ENCODE measurements around the gene DCLK1. TPM values are rescaled to one million over a fixed set of nuclear protein-coding genes. Genes with fewer than 3 reads are reported as not detected.
"Not testable (repeated sequence)": the region's sequence is repeated elsewhere in the genome, so short reads cannot be mapped to it uniquely, and the experiment has no call there.

DCLK1 gene
- total RNA-seq, 2 donors from 2014 or later: 3.8 to 3.9 TPM

- WGBS: 59% methylated on average over 8 of the region's 8 CpGs
- Histone ChIP-seq H3K9me3 (no peaks in the 10 kb centered on the region), H3K27ac (no peak overlapping the region), H3K4me3 (no peak overlapping the region), H3K27me3 (replicated peaks; ENCODE audit: insufficient read depth) (no peaks in the 10 kb centered on the region), H3K4me1 (replicated peaks) (no peaks in the 10 kb centered on the region), H3K36me3 (no peaks in the 10 kb centered on the region)
- TF ChIP-seq POLR2A (IDR thresholded peaks at IDR 0.05): no peak
- TF ChIP-seq POLR2AphosphoS5 (IDR thresholded peaks at IDR 0.05): peak; percentile 9
- TF ChIP-seq, protein P1, sequence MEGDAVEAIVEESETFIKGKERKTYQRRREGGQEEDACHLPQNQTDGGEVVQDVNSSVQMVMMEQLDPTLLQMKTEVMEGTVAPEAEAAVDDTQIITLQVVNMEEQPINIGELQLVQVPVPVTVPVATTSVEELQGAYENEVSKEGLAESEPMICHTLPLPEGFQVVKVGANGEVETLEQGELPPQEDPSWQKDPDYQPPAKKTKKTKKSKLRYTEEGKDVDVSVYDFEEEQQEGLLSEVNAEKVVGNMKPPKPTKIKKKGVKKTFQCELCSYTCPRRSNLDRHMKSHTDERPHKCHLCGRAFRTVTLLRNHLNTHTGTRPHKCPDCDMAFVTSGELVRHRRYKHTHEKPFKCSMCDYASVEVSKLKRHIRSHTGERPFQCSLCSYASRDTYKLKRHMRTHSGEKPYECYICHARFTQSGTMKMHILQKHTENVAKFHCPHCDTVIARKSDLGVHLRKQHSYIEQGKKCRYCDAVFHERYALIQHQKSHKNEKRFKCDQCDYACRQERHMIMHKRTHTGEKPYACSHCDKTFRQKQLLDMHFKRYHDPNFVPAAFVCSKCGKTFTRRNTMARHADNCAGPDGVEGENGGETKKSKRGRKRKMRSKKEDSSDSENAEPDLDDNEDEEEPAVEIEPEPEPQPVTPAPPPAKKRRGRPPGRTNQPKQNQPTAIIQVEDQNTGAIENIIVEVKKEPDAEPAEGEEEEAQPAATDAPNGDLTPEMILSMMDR (IDR thresholded peaks at IDR 0.05): no peak
- intact Hi-C loops (cut with DNase I): loop anchor here (2.0 to 10.0 kb wide), 3 partner anchors 148 to 415 kb away; no protein-coding TSS in a partner anchor
- no peak for DNase-seq (ENCODE audit: low spot score)
Observed at GRCh38 chr13:35979361-35979951, 151.7 kb downstream of the DCLK1 start.

GRCh38 chr13:35978607-35979316, 152.4 kb downstream of the DCLK1 start:
- H3K9me3 ChIP-seq: no peaks in the 10 kb centered on the region
- no peaks in the 10 kb centered on the region for H3K27me3 ChIP-seq (replicated peaks; ENCODE audit: insufficient read depth)
- no peak overlapping the region for H3K4me3 ChIP-seq
- H3K36me3 ChIP-seq: no peaks in the 10 kb centered on the region
- H3K4me1 ChIP-seq (replicated peaks): no peaks in the 10 kb centered on the region
- DNase-seq (ENCODE audit: low spot score): peak; percentile 30
- no peak for TF ChIP-seq POLR2AphosphoS5 (IDR thresholded peaks at IDR 0.05)
- no peak for TF ChIP-seq POLR2A (IDR thresholded peaks at IDR 0.05)
- TF ChIP-seq, protein P1 (IDR thresholded peaks at IDR 0.05): peak; percentile 70 to 92 (median 88)
- 40% methylated on average over 10 of the region's 10 CpGs for WGBS
- H3K27ac ChIP-seq: no peak overlapping the region
- intact Hi-C loops (cut with DNase I): loop anchor here (2.0 to 10.0 kb wide), 3 partner anchors 149 to 416 kb away; no protein-coding TSS in a partner anchor

DNA sequence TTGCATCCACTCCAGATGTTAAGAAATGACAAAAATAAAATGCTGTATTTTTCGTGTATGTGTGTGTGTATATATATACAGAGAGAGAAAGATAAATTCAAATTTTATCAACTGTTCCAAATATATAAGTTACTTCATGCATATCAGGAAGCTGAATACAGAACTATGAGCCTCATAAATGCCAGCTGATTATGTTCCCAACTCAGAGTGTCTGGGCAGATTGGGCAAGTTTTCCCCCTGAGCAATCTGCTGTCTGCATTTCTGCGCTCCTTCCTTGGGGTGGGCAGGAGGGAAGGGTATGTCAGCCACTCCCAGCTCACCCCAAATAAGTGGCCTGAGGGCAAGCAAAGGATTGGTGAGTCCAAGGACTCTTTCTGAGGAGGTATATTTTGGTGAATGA, 154.1 kb downstream of the DCLK1 start:
- H3K36me3 ChIP-seq: no peaks in the 10 kb centered on the region
- H3K4me3 ChIP-seq: no peak overlapping the region
- no peaks in the 10 kb centered on the region for H3K27me3 ChIP-seq (replicated peaks; ENCODE audit: insufficient read depth)
- WGBS: 81% methylated on average over 2 of the region's 2 CpGs
- intact Hi-C loops (cut with DNase I): loop anchor here (5.0 to 10.0 kb wide), 2 partner anchors 150 to 418 kb away; no protein-coding TSS in a partner anchor
- H3K9me3 ChIP-seq: no peaks in the 10 kb centered on the region
- no peak for DNase-seq (ENCODE audit: low spot score)
- H3K27ac ChIP-seq: no peak overlapping the region
- no peaks in the 10 kb centered on the region for H3K4me1 ChIP-seq (replicated peaks)
- TF ChIP-seq, protein P1 (IDR thresholded peaks at IDR 0.05): no peak
- no peak for TF ChIP-seq POLR2AphosphoS5 (IDR thresholded peaks at IDR 0.05)
- TF ChIP-seq POLR2A (IDR thresholded peaks at IDR 0.05): no peak

GRCh38 chr13:35976126-35976525, 155.1 kb downstream of the DCLK1 start:
- DNase-seq (ENCODE audit: low spot score): no peak
- H3K27me3 ChIP-seq (replicated peaks; ENCODE audit: insufficient read depth): no peaks in the 10 kb centered on the region
- H3K36me3 ChIP-seq: no peaks in the 10 kb centered on the region
- TF ChIP-seq, protein P1 (IDR thresholded peaks at IDR 0.05): no peak
- no peak for TF ChIP-seq POLR2A (IDR thresholded peaks at IDR 0.05)
- no peak for TF ChIP-seq POLR2AphosphoS5 (IDR thresholded peaks at IDR 0.05)
- intact Hi-C loops (cut with DNase I): loop anchor here (5.0 to 10.0 kb wide), 2 partner anchors 151 to 419 kb away; no protein-coding TSS in a partner anchor
- 88% methylated on average over 7 of the region's 7 CpGs for WGBS
- no peak overlapping the region for H3K4me3 ChIP-seq
- no peaks in the 10 kb centered on the region for H3K4me1 ChIP-seq (replicated peaks)
- no peaks in the 10 kb centered on the region for H3K9me3 ChIP-seq
- H3K27ac ChIP-seq: no peak overlapping the region

DNA sequence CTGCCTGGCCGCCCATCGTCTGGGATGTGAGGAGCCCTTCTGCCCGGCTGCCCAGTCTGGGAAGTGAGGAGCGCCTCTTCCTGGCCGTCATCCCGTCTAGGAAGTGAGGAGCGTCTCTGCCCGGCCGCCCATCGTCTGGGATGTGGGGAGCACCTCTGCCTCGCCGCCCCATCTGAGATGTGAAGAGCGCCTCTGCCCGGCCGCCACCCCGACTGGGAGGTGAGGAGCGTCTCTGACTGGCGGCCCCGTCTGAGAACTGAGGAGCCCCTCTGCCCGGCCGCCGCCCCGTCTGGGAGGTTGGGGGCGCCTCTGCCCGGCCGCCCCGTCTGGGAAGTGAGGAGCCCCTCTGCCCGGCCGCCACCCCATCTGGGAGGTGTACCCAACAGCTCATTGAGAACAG, 164.2 kb downstream of the DCLK1 start:
- H3K27ac ChIP-seq; H3K4me3 ChIP-seq; DNase-seq (ENCODE audit: low spot score); H3K9me3 ChIP-seq; H3K36me3 ChIP-seq; H3K4me1 ChIP-seq (replicated peaks); intact Hi-C loops (cut with DNase I); H3K27me3 ChIP-seq (replicated peaks; ENCODE audit: insufficient read depth): not testable (repeated sequence)
- 96% methylated on average over 29 of the region's 29 CpGs for WGBS

All from prostate gland (tissue), 2 donors.